Stimulated activated CD8-positive, alpha-beta memory T cell treated with anti-CD3 and anti-CD28 coated beads, Interleukin-12 subunit alpha, Interleukin-12 subunit beta, amount 100 ng/mL, for 24 hours (primary cell): ENCODE data around the gene GLRX5.

Source experiments
- DNase-seq: peaks from one replicate; pipeline ENCODE4 v3.0.0-alpha.2; 2020; ENCODE audit errors: extremely low read depth

Gene GLRX5

DNA sequence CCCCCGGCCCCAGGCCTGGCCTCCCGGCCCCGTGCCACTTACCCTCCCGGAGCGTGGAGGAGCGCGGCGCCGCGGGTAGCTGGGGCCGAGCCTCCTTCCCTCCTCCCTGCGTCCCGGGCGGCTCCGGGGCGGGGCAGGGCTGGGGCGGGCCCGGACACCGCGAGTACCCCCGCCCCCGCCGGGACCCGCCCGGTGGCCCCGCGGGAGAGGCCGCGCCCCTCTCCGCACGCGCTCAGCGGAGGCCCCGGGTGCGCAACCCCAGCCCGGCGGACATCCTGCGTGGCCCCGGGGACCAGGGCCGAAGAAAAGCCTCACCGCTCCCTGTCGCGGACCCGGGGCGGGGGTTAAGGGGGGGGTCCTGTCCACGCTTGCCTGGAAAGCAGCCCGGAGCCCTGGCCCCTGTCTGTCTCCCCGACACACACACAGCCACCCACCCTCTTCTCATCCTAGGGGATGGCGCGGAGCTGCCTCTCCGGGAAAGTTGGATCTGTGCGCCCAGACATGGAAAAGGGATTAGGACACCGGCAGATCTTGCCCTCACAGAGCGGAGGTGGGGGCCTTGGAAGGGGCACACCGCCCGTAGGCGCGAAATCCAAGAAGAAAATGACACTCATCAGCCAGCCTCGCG lies 18.2 kb upstream of the GLRX5 start, which contains the start of gene SYNE3:
SYNE3 (minus strand) TSS at position 97 of the 628 bp plus-strand sequence. CDS start 40,829 bp downstream, outside the sequence.
- DNase-seq = no peak

DNA sequence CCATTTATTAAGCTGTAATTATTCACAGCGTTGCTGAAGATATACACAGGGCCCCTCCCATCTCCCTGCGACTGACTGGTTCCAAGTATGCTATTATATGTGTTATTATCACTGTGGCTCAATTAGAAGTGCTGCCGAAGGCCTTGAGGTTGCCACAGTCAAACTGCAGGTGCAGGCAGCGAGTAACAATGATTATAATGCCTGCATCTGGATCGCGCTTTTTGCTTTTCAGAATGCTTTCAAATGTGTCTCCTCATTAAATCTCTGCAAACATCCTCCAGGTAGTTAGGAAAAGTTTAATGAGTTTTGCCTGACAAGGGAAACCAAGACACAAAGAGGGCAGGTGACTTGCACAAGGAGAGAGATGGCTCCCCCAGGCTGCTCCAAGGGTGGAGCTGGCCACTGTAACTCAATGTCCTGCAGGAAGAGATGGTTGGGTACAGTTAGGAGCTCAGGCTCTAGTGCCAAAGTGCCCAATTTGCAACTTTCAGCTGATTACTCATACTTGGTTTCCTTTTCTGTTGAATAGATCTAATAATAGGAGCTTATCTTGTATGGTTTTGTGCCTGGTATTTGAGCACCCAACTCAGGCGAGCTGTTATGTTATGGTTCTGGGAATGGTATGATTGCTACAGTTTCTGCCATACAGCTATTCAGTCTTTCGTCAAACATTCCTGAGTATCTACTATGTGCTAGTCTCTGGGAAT lies 16.7 kb upstream of the GLRX5 start:
- no peak for DNase-seq

GRCh38 chr14:95519699-95520098 lies 15.2 kb upstream of the GLRX5 start:
- peak; percentile 46 for DNase-seq

DNA sequence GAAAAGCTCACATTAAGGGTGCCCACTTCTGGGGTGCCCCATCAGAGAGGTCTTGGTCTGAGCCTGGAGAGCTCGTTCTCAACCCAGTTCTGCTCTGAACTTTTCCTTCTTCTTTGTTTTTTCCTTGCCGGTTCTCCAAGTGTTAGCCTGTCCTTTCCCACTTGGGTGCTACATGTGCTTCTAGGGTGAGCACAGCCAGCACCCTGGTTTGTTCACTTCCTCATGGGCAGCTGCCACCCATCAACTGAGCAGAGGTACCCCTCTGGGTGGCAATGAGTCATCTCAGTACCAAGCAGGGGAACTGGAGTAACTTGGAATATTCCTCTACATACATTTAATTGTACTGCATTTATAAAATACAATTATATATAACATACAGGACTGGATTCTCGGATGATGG lies 14.5 kb upstream of the GLRX5 start:
- DNase-seq = no peak

DNA sequence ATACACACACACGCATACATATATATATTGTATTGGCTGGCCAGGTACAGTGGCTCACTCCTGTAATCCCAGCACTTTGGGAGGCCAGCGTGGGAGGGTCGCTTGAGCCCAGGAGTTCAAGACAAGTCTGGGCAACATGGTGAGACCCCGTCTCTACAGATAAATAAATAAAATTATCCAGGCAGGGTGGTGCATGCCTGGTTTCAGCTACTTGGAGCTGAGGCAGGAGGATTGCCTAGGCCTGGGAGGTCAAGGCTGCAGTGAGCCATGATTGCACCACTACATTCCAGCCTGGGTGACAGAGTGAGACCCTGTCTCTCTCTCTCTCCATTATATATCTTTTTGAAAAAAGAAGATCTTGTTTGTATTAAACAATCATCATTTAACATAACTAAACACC lies 13.8 kb upstream of the GLRX5 start:
- DNase-seq = no peak

- no peak for DNase-seq
Measured at GRCh38 chr14:95522116-95522515, 12.7 kb upstream of the GLRX5 start.

DNA sequence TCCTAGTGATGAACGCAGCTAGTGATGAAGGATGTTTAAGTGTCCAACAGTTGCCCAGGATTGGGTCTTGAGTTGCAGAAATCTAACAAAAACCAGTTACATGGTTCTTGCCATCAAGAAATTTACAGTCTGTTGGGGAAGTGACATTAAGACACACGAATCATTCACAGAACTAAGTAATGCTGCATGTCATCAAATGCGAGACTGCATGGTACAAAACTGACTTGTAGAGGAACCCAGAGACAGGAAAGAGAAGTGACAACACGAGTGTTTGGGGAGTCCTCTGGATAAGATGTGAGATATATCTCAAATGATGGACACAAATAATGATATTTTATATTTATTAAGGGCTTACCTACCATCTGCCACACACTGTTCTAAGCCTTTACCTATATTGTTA lies 12.3 kb upstream of the GLRX5 start:
- no peak for DNase-seq

DNA sequence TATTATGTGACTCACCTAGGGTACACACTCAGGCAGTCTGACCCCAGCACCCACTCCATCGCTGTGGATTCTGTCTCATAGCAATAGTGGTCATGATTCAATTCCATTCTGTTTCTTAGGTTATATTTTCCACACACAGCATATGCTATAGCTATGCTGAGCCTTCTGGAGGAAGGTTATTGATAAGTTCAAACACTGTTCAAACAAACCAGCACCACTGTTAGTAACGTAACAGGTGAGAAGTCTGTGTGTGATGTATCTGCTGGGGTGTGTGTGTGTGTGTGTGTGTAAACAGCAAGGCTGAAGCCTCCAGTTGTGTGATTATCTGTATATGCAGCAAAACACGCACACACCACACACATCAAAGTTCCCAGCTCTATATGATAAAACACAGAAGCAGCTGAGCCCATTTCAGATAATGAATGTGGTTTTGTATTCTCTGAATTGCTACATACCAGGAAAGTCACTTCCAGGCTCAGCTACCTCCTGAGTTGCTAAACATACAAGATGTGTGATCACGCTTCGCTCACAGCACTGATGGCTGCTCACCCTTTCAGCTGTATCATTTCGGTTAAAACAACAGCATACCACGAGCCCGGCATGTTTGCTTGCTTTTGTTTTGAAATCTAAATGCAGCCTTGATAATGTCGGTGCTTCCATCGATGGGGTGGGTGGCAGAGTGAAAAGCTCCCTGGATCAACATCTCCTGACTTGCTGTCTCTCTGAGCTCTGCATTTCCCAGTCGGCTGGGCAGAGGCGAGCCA lies 11.6 kb upstream of the GLRX5 start:
- no peak for DNase-seq

DNA sequence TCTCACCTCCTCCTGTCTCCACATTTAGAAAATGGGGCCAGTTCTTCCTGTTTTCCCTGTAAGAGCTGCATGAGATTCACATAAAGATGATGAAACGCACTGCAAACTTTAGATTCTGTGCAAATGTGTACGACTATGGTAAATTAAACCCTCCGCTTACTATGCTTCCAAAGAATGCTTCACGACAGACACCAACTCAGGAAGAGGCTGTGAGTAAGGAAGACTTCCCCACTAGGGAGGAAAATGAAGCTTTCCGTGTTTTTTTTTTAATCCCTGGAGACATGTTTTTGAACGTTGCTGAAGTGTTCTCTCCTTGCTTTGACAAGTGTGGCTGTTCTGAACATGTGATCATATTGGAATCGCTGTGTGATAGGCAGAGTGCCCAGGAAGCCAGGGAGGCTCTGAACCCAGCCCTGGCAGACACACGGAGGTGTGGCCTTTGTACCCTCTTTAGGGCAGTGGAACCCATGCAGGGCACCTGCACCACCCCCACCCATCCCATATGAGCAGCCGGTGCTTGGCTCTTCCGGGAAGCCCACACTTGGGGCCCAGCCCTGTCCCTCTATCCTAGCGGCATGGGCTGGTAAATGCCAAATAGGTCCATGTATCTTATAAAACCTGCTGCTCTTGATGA lies 10.9 kb upstream of the GLRX5 start:
- DNase-seq = no peak

GRCh38 chr14:95524706-95525512 lies 9.9 kb upstream of the GLRX5 start:
- DNase-seq = no peak

DNA sequence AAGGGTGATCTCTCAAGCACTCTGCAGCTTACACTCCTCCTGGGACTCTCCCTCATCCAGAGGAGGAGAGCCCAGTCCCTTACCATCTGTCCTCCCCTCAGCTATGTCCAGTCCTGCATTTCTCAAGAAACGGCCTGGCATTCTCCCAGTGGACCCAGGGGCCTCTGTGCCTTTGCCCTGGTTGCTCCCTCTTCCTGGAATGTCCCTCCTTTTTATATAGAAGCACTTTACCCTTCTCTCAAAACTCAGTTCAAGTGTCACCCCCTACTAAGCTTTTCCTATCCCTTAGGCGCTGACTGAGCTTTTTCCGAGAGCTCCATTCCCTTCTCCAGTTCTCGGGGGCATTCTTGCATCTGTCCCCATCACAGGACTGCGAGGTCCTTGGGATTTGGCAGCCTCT lies 8.9 kb upstream of the GLRX5 start:
- DNase-seq = no peak

GRCh38 chr14:95526483-95527386 lies 8.1 kb upstream of the GLRX5 start:
- no peak for DNase-seq

- no peak for DNase-seq
Measured at GRCh38 chr14:95527387-95528002, 7.4 kb upstream of the GLRX5 start.

DNA sequence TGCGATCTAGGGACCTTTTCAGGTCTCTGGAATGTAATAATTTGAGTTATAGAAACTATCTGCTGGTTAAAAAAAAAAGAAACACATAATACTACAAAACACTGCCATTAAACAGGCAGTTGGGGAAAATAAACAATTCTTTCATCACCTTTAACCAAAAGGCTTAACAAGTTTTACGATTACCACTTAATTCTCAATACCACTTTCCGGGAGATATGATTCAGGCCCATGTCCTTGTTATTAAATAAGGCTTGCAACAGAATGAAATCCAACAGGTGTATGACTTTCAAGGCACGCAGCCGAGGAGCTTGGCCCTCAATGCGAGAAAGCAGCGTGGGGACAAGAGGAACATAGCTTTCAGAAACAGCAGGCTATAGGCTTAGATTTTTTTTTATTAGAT lies 5.6 kb upstream of the GLRX5 start:
- DNase-seq = no peak

- no peak for DNase-seq
Measured at GRCh38 chr14:95530473-95531276, 4.2 kb upstream of the GLRX5 start.

DNA sequence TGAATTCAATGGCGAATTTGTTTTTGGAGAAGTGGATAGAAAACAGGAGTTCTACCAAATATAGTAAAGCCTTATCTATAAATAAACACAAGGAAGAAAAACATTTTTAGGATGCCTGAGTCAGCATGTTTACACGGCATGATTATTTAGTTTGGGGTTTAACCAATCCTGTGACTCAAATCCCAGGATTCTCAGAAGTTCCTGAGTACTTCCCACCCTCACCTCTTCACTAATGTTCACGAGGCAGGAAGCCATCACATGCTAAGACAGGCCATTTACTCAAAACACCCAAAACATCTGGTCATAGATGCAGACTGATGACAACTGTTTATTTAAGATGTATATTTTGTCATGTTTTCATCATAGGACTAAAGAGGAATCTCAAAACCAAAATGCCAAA lies 3.4 kb upstream of the GLRX5 start:
- no peak for DNase-seq

DNA sequence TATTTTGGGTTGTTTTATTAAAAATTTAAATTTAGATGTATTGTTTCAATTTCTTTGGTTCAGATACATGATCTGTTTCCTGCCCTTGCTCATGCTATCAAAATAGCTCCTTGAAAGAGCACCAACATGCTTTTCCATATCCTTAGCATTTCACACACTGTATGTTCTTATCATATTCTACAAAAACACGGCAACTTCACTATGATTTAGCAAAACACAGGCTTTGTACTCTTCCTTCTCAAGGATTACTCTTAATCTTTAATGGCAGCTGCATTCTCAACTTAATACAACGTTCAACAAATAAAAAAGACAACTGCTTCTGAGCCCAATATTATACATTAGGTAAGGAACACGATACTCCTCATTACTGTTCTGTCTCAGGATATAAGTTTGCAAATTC lies 2.9 kb upstream of the GLRX5 start:
- no peak for DNase-seq

DNA sequence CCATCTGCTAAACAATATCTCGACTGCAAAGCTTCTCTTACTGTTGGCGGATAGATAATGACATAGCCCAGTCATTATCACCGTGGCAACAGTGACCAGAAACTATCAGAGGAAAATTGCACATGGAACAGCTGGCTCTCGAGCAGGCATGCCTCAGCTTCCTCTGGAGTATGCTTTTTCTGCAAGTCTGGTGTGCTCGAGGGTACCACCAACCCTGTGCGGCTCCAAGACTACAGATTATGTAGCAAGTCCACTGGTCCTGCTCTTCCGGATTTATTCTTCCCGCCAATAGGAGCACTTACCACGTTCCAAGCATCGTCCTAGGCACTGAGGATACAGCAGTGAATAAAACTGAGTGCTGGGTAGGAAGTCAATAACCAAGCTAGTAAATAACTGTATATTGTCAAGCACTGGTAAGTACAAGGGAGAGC lies 1.4 kb upstream of the GLRX5 start:
- DNase-seq = no peak

GRCh38 chr14:95533822-95534221 lies 1.0 kb upstream of the GLRX5 start:
- no peak for DNase-seq
